ENCODE measurements around the gene TBC1D2. TPM values are rescaled to one million over a fixed set of nuclear protein-coding genes. Genes with fewer than 3 reads are reported as not detected.
A peak's percentile ranks its signal among the peaks of the same experiment; 100 is the strongest.

The TBC1D2 gene
- total and polyA plus RNA-seq, 2 of the 13 experiments (the other 11 are each of a cell fraction or from before 2014, with no cell fraction given) = 2.0 to 2.8 TPM

DNA sequence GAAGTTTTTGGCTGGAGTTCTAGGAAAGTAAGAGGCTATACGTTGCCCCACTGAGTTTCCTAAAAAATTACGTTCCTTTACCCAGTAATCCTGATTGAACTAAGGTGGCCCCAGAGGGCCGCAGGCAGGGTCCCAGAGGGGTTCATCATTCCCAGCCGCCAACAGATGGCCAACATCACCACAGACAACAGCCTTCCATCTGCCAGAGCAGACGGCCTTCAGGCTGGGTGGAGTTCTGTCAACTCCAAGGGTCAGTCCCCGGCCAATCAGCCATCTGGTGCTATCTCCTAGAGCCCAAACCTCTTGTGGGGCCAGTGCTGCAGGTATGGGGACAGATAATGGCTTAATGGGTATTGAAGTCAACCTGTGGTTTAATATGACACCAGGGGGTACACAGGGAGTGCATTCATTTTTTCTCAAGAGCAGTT, 30.4 kb downstream of the TBC1D2 start:
- FAIRE-seq = no peak
- H3K9ac ChIP-seq (ENCODE audit: insufficient read depth, low read depth, low read length) = no peak overlapping the region
- no peak overlapping the region for H3K4me3 ChIP-seq (replicated peaks in 1 of 3; ENCODE audit: insufficient read depth in 1 of 3, low read depth in 2 of 3, low read length in 3 of 3)
- H3K9me3 ChIP-seq (ENCODE audit: low read length) = no peaks in the 10 kb centered on the region
- 0 out of 3 replicates have a peak, but pooled peaks have one; percentile 13 for ATAC-seq
- in situ Hi-C loops (cut with HindIII; ENCODE audit: extremely low pct_ligation_motif_present, low pct_unique_long_range_greater_than_20kb) (no loop called here), intact Hi-C loops (cut with micrococcal nuclease; ENCODE audit: unreplicated experiment) (no loop called here)
- no peak for DNase-seq (ENCODE audit: low spot score)
- ChIA-PET CTCF (ENCODE audit: low intra/inter-chr PET ratio, low total read pairs) (no interaction called here), POLR2A (interaction anchor here (0.6 kb wide), 1 partner anchor 169 kb away, joined by 3 read pairs; the partner anchor contains the start of gene NANS)
- no peak overlapping the region for H2AFZ ChIP-seq (ENCODE audit: low read length)
- 0 out of 2 replicates have a peak overlapping the region, but pooled peaks have one; percentile 5 for H3K4me2 ChIP-seq (ENCODE audit: low read depth, low read length)
- H3K27ac ChIP-seq (ENCODE audit: extremely low read length, insufficient read depth, low read length) = no peak overlapping the region
- H3K4me1 ChIP-seq (ENCODE audit: insufficient read depth, low read length) = peaks cover 77% of the 10 kb centered on the region
- no peaks in the 10 kb centered on the region for H4K20me1 ChIP-seq (ENCODE audit: insufficient read depth, low read length)
- H3K27me3 ChIP-seq (ENCODE audit: control insufficient read depth in 1 of 2, insufficient read depth in 2 of 2, low read length in 2 of 2) = no peaks in the 10 kb centered on the region
- BruUV-seq (replicated peaks) = no TSS peak
- no peaks in the 10 kb centered on the region for H3K36me3 ChIP-seq (replicated peaks in 1 of 2; ENCODE audit: control insufficient read depth in 1 of 2, insufficient read depth in 2 of 2, low read length in 2 of 2)
- H3K79me2 ChIP-seq (ENCODE audit: insufficient read depth, low read length) = no peaks in the 10 kb centered on the region
- 80% methylated on average over 5 of the region's 6 CpGs for WGBS (ENCODE audit: low lambda C conversion rate)
- 0 out of 2 replicates have a peak, but pooled peaks have one; percentile 12 for TF ChIP-seq HOXA3 (CRISPR knock-in tag; IDR thresholded peaks at IDR 0.05)
- TF ChIP-seq NFKB2 (CRISPR knock-in tag; IDR thresholded peaks at IDR 0.05; ENCODE audit: borderline replicate concordance) = no peak
- no peak for TF ChIP-seq GATA4 (IDR thresholded peaks at IDR 0.05; ENCODE audit: borderline replicate concordance, low read depth)
- TF ChIP-seq, protein P1, sequence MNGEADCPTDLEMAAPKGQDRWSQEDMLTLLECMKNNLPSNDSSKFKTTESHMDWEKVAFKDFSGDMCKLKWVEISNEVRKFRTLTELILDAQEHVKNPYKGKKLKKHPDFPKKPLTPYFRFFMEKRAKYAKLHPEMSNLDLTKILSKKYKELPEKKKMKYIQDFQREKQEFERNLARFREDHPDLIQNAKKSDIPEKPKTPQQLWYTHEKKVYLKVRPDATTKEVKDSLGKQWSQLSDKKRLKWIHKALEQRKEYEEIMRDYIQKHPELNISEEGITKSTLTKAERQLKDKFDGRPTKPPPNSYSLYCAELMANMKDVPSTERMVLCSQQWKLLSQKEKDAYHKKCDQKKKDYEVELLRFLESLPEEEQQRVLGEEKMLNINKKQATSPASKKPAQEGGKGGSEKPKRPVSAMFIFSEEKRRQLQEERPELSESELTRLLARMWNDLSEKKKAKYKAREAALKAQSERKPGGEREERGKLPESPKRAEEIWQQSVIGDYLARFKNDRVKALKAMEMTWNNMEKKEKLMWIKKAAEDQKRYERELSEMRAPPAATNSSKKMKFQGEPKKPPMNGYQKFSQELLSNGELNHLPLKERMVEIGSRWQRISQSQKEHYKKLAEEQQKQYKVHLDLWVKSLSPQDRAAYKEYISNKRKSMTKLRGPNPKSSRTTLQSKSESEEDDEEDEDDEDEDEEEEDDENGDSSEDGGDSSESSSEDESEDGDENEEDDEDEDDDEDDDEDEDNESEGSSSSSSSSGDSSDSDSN (CRISPR knock-in tag; IDR thresholded peaks at IDR 0.05) = no peak
- TF ChIP-seq EHMT2 (IDR thresholded peaks at IDR 0.05; ENCODE audit: borderline replicate concordance, low read depth, low read length) = 0 out of 2 replicates have a peak, but pooled peaks have one; percentile 25
- TF ChIP-seq, protein P2, sequence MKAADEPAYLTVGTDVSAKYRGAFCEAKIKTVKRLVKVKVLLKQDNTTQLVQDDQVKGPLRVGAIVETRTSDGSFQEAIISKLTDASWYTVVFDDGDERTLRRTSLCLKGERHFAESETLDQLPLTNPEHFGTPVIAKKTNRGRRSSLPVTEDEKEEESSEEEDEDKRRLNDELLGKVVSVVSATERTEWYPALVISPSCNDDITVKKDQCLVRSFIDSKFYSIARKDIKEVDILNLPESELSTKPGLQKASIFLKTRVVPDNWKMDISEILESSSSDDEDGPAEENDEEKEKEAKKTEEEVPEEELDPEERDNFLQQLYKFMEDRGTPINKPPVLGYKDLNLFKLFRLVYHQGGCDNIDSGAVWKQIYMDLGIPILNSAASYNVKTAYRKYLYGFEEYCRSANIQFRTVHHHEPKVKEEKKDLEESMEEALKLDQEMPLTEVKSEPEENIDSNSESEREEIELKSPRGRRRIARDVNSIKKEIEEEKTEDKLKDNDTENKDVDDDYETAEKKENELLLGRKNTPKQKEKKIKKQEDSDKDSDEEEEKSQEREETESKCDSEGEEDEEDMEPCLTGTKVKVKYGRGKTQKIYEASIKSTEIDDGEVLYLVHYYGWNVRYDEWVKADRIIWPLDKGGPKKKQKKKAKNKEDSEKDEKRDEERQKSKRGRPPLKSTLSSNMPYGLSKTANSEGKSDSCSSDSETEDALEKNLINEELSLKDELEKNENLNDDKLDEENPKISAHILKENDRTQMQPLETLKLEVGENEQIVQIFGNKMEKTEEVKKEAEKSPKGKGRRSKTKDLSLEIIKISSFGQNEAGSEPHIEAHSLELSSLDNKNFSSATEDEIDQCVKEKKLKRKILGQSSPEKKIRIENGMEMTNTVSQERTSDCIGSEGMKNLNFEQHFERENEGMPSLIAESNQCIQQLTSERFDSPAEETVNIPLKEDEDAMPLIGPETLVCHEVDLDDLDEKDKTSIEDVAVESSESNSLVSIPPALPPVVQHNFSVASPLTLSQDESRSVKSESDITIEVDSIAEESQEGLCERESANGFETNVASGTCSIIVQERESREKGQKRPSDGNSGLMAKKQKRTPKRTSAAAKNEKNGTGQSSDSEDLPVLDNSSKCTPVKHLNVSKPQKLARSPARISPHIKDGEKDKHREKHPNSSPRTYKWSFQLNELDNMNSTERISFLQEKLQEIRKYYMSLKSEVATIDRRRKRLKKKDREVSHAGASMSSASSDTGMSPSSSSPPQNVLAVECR (CRISPR knock-in tag; IDR thresholded peaks at IDR 0.05; ENCODE audit: borderline replicate concordance) = peak; percentile 28; the same call in 1 of the 2 replicates
- TF ChIP-seq NFIB (CRISPR knock-in tag; IDR thresholded peaks at IDR 0.05; ENCODE audit: borderline replicate concordance) = no peak
- TF ChIP-seq ZNF331 (CRISPR knock-in tag; IDR thresholded peaks at IDR 0.05) = no peak
- TF ChIP-seq, protein P3, sequence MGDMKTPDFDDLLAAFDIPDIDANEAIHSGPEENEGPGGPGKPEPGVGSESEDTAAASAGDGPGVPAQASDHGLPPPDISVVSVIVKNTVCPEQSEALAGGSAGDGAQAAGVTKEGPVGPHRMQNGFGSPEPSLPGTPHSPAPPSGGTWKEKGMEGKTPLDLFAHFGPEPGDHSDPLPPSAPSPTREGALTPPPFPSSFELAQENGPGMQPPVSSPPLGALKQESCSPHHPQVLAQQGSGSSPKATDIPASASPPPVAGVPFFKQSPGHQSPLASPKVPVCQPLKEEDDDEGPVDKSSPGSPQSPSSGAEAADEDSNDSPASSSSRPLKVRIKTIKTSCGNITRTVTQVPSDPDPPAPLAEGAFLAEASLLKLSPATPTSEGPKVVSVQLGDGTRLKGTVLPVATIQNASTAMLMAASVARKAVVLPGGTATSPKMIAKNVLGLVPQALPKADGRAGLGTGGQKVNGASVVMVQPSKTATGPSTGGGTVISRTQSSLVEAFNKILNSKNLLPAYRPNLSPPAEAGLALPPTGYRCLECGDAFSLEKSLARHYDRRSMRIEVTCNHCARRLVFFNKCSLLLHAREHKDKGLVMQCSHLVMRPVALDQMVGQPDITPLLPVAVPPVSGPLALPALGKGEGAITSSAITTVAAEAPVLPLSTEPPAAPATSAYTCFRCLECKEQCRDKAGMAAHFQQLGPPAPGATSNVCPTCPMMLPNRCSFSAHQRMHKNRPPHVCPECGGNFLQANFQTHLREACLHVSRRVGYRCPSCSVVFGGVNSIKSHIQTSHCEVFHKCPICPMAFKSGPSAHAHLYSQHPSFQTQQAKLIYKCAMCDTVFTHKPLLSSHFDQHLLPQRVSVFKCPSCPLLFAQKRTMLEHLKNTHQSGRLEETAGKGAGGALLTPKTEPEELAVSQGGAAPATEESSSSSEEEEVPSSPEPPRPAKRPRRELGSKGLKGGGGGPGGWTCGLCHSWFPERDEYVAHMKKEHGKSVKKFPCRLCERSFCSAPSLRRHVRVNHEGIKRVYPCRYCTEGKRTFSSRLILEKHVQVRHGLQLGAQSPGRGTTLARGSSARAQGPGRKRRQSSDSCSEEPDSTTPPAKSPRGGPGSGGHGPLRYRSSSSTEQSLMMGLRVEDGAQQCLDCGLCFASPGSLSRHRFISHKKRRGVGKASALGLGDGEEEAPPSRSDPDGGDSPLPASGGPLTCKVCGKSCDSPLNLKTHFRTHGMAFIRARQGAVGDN (CRISPR knock-in tag; IDR thresholded peaks at IDR 0.05) = peak; percentile 50; the same call in 1 of the 2 replicates
- no peak for TF ChIP-seq PLRG1 (conservative IDR thresholded peaks at IDR 0.05)
- no peak for TF ChIP-seq BRD4 (CRISPR knock-in tag; IDR thresholded peaks at IDR 0.05)
- no peak for TF ChIP-seq STAT5B (CRISPR knock-in tag; IDR thresholded peaks at IDR 0.05)

Data from HepG2 (cell line).